Erythroblast (primary cell): ENCODE data around the gene PPIL1.

Source experiments
- GATA1 ChIP-seq: IDR thresholded peaks from 2 replicates; pipeline ENCODE4 v1.6.1; 2011; ENCODE audit warnings: low read depth, mild to moderate bottlenecking, control low read depth, low read length, moderate library complexity
- POLR2A ChIP-seq: IDR thresholded peaks from 2 replicates; pipeline ENCODE4 v1.6.1; 2011; ENCODE audit warnings: mild to moderate bottlenecking, low read length

DNA sequence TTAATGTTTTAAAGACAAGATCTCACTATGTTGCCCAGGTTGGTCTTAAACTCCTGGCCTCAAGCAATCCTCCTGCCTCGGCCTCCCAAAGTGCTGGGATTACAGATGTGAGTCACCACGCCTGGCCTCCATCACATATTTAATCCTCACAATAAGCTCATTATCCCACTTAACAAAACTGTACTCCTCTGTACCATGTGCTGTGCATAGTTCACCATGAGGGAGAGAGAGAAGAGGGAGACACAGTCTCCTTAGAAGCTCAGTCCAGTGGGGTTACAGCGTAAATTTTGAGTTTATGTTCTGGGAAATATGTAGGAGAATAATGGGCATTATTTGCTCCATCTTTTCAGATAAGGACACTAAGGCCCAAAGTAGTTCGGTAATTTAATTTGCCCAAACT lies 27.5 kb downstream of the PPIL1 start:
- TF ChIP-seq POLR2A (no peak), GATA1 (no peak)
